DOHH2 (cell line): ENCODE measurements around the gene SAMD4A.

Experiments used
- EZH2phosphoT487 ChIP-seq: fragments of 200-600 bp; sonication (generic); IDR thresholded peaks from 2 replicates; pipeline ENCODE4 v1.6.1; 2017; ENCODE audit warnings: borderline replicate concordance, mild to moderate bottlenecking, antibody characterized with exemption, low read length, moderate library complexity, mixed read lengths
- TF ChIP-seq, protein P1 (sequence below): fragments of 200-600 bp; sonication (generic); IDR thresholded peaks from one replicate; pipeline ENCODE4 v1.5.1; 2014; ENCODE audit warnings: antibody characterized with exemption, mild to moderate bottlenecking, low read depth, low read length; ENCODE audit not compliant: poor library complexity, severe bottlenecking

DNA sequence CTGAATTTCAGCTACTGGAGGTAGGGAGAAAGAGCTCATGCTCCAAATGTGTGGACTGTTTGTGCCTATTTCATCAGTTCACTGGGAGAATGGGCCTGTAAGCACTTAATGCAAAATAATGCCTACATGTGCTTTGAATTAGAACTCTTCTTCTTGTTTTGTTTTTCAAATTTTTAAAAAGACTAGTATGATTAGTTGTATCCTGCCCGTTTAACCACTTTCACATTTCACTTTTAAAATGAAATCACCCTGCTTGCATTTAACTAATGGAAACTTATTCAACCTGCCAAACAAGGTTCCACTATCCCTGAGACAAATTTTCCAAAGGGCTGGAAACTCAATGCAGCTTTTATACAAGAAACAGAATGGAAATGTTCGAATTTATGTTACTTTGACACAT lies 79.7 kb downstream of the SAMD4A start:
- TF ChIP-seq, protein P1, sequence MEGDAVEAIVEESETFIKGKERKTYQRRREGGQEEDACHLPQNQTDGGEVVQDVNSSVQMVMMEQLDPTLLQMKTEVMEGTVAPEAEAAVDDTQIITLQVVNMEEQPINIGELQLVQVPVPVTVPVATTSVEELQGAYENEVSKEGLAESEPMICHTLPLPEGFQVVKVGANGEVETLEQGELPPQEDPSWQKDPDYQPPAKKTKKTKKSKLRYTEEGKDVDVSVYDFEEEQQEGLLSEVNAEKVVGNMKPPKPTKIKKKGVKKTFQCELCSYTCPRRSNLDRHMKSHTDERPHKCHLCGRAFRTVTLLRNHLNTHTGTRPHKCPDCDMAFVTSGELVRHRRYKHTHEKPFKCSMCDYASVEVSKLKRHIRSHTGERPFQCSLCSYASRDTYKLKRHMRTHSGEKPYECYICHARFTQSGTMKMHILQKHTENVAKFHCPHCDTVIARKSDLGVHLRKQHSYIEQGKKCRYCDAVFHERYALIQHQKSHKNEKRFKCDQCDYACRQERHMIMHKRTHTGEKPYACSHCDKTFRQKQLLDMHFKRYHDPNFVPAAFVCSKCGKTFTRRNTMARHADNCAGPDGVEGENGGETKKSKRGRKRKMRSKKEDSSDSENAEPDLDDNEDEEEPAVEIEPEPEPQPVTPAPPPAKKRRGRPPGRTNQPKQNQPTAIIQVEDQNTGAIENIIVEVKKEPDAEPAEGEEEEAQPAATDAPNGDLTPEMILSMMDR: no peak
- TF ChIP-seq EZH2phosphoT487: no peak
